GM12865 (cell line): ENCODE measurements around the gene PIGR.
A peak's percentile ranks its signal among the peaks of the same experiment; 100 is the strongest.

Experiments
- DNase-seq: peaks from one replicate; pipeline ENCODE4 v3.0.0; 2010; ENCODE audit warnings: low read depth
- H3K4me3 ChIP-seq: 2 replicates; pipeline ENCODE4 v1.5.1; 2011; ENCODE audit warnings: mild to moderate bottlenecking, low read depth, low read length, control low read depth
- CTCF ChIP-seq: IDR thresholded peaks from 2 replicates; pipeline ENCODE4 v1.5.1; 2011; ENCODE audit warnings: low read length, control low read depth, low read depth, inconsistent platforms; ENCODE audit not compliant: insufficient read depth; ENCODE audit errors: missing control alignments

The PIGR gene

GRCh38 chr1:206931709-206932108 lies 14.6 kb downstream of the PIGR start:
- peak overlapping the region; percentile 63 for H3K4me3 ChIP-seq
- TF ChIP-seq CTCF, result peak; percentile 41
- peak; percentile 66 for DNase-seq

- peak; percentile 95 for DNase-seq
- peak overlapping the region; percentile 63 for H3K4me3 ChIP-seq
- no peak for TF ChIP-seq CTCF
Observed at GRCh38 chr1:206930210-206930798, 16.0 kb downstream of the PIGR start.

- peak overlapping the region; percentile 63 for H3K4me3 ChIP-seq
- DNase-seq, result peak; percentile 71
- TF ChIP-seq CTCF, result peak; percentile 26
Observed at GRCh38 chr1:206929524-206929923, 16.7 kb downstream of the PIGR start.

GRCh38 chr1:206926286-206926685 lies 20.0 kb downstream of the PIGR start:
- H3K4me3 ChIP-seq, result no peak overlapping the region
- TF ChIP-seq CTCF, result no peak
- DNase-seq, result no peak

- peak; percentile 97 for DNase-seq
- H3K4me3 ChIP-seq, result no peak overlapping the region
- TF ChIP-seq CTCF, result peak; percentile 26
Observed at GRCh38 chr1:206925106-206925736, 21.0 kb downstream of the PIGR start.

GRCh38 chr1:206924592-206925105 lies 21.6 kb downstream of the PIGR start:
- no peak for TF ChIP-seq CTCF
- H3K4me3 ChIP-seq, result no peak overlapping the region; the same call in 1 of the 2 replicates
- peak; percentile 86 for DNase-seq

GRCh38 chr1:206923961-206924557 lies 22.2 kb downstream of the PIGR start:
- peak; percentile 44 for DNase-seq
- H3K4me3 ChIP-seq, result peak overlapping the region; percentile 61
